ENCODE results near the gene PDE9A.

DNA sequence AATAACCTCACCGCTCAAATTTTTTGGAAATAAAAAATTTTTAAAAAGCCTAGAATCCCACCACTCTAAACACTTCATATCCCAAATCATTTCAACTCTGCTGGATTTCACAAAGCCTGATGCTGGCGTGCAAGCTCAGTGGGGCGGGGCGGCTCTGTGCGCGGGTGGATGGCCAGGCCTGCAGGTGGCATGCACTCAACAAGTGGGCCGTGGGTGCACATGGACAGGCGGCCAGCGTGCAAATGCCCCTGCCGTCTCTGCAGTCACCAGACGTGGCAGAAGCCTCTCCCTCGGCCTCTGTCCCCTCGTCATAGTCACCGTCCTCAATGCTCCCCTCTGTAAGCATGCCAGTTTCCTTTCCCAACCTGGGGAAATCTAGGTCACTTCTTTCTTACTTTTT lies 6.6 kb upstream of the PDE9A start:
- TF ChIP-seq, protein P1, sequence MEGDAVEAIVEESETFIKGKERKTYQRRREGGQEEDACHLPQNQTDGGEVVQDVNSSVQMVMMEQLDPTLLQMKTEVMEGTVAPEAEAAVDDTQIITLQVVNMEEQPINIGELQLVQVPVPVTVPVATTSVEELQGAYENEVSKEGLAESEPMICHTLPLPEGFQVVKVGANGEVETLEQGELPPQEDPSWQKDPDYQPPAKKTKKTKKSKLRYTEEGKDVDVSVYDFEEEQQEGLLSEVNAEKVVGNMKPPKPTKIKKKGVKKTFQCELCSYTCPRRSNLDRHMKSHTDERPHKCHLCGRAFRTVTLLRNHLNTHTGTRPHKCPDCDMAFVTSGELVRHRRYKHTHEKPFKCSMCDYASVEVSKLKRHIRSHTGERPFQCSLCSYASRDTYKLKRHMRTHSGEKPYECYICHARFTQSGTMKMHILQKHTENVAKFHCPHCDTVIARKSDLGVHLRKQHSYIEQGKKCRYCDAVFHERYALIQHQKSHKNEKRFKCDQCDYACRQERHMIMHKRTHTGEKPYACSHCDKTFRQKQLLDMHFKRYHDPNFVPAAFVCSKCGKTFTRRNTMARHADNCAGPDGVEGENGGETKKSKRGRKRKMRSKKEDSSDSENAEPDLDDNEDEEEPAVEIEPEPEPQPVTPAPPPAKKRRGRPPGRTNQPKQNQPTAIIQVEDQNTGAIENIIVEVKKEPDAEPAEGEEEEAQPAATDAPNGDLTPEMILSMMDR (IDR thresholded peaks at IDR 0.05 in 8 of 11, conservative IDR thresholded peaks at IDR 0.05 in 3 of 11) = no peak
- no peak for TF ChIP-seq POLR2A (IDR thresholded peaks at IDR 0.05)

All from spleen (tissue), 7 donors.